HG03378 (cell line): ENCODE measurements around the gene C1QTNF9.
"Not testable (repeated sequence)": the region's sequence is repeated elsewhere in the genome, so short reads cannot be mapped to it uniquely, and the experiment has no call there.

Experiments used
- ATAC-seq: cut with Tn5 transposase; IDR thresholded peaks from one replicate; pipeline ENCODE4 v1.9.1; 2021; ENCODE audit warnings: mild to moderate bottlenecking, moderate library complexity; ENCODE audit not compliant: unreplicated experiment

Gene C1QTNF9

GRCh38 chr13:24309300-24309699 is at the start of gene C1QTNF9:
TSS of gene C1QTNF9 (plus strand) at chr13:24309580. CDS start at chr13:24316004, 6,424 bp downstream.
- ATAC-seq, result not testable (repeated sequence)

GRCh38 chr13:24261566-24261965 is 47.8 kb upstream of the C1QTNF9 start:
- no peak for ATAC-seq

GRCh38 chr13:24263632-24264031 is 45.7 kb upstream of the C1QTNF9 start:
- no peak for ATAC-seq

- ATAC-seq, result peak; percentile 60
Observed at GRCh38 chr13:24264976-24265375, 44.4 kb upstream of the C1QTNF9 start.

- no peak for ATAC-seq
Observed at GRCh38 chr13:24265453-24265852, 43.9 kb upstream of the C1QTNF9 start.

GRCh38 chr13:24267274-24267673 is 42.1 kb upstream of the C1QTNF9 start:
- ATAC-seq, result no peak

GRCh38 chr13:24267801-24268200 is 41.6 kb upstream of the C1QTNF9 start:
- ATAC-seq, result no peak

- ATAC-seq, result no peak
Observed at GRCh38 chr13:24269821-24270220, 39.6 kb upstream of the C1QTNF9 start.

- ATAC-seq, result peak; percentile 35
Observed at GRCh38 chr13:24270639-24271141, 38.7 kb upstream of the C1QTNF9 start.

- no peak for ATAC-seq
Observed at GRCh38 chr13:24271231-24271600, 38.2 kb upstream of the C1QTNF9 start.

GRCh38 chr13:24271601-24272451 is 37.6 kb upstream of the C1QTNF9 start:
- ATAC-seq, result peak; percentile 54

GRCh38 chr13:24272452-24273161 is 36.8 kb upstream of the C1QTNF9 start:
- ATAC-seq, result no peak

- no peak for ATAC-seq
Observed at GRCh38 chr13:24273926-24274325, 35.5 kb upstream of the C1QTNF9 start.

GRCh38 chr13:24274452-24275021 is 34.8 kb upstream of the C1QTNF9 start:
- ATAC-seq, result peak; percentile 53

- no peak for ATAC-seq
Observed at GRCh38 chr13:24275041-24275440, 34.3 kb upstream of the C1QTNF9 start.

GRCh38 chr13:24276306-24276705 is 33.1 kb upstream of the C1QTNF9 start:
- ATAC-seq, result peak; percentile 29

GRCh38 chr13:24276861-24277260 is 32.5 kb upstream of the C1QTNF9 start:
- no peak for ATAC-seq

- ATAC-seq, result no peak
Observed at GRCh38 chr13:24277761-24278160, 31.6 kb upstream of the C1QTNF9 start.

- ATAC-seq, result no peak
Observed at GRCh38 chr13:24279327-24280110, 29.9 kb upstream of the C1QTNF9 start.

GRCh38 chr13:24280720-24281119 is 28.7 kb upstream of the C1QTNF9 start:
- ATAC-seq, result no peak
